ENCODE results near the gene STAT5A. TPM values are rescaled to one million over a fixed set of nuclear protein-coding genes. Genes with fewer than 3 reads are reported as not detected.

Gene STAT5A
- total RNA-seq, 1 experiment from 2014 or later = 3.4 TPM

DNA sequence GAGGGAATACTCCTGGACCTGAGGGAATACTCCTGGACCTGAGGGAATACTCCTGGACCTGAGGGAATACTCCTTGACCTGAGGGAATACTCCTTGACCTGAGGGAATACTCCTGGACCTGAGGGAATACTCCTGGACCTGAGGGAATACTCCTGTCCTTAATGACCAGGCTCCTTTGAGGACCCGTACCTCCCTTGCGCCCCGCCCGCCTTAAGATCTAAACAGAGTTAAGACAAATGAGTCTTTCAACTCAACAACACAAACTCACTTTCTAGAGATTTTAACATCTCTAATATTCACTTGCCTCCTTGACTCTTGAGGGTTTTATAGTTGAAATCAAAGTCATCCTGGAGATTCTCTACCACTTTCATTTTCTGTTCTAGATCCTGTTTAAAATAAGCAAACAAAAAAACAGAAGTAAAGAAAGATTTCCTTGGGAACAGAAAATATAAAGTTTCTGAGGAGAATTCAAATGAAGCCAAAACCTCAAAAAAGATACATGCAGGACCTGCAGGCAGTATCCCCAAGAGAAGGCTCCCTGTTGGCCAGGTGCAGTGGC lies 50.2 kb downstream of the STAT5A start:
- H3K4me2 ChIP-seq = no peak overlapping the region
- H3K4me1 ChIP-seq (replicated peaks; ENCODE audit: insufficient read depth) = peaks cover 12% of the 10 kb centered on the region
- no peaks in the 10 kb centered on the region for H3K9me2 ChIP-seq (ENCODE audit: insufficient read depth)
- H3K36me3 ChIP-seq (ENCODE audit: low read depth) = peaks cover 15% of the 10 kb centered on the region
- H3K27ac ChIP-seq = no peak overlapping the region
- intact Hi-C loops (cut with micrococcal nuclease; ENCODE audit: unreplicated experiment) = no loop called here
- no peak overlapping the region for H2AFZ ChIP-seq
- BruUV-seq (replicated peaks) = no TSS peak
- H3K79me2 ChIP-seq (ENCODE audit: low read depth) = no peaks in the 10 kb centered on the region
- H3K9me3 ChIP-seq (ENCODE audit: insufficient read depth, low read depth) = no peaks in the 10 kb centered on the region
- H3F3A ChIP-seq (ENCODE audit: insufficient read depth, low read depth) = peaks cover 10% of the 10 kb centered on the region; the same call in 1 of the 2 replicates
- H4K20me1 ChIP-seq (ENCODE audit: insufficient read depth) = no peaks in the 10 kb centered on the region
- H3K27me3 ChIP-seq (ENCODE audit: insufficient read depth, low read depth) = no peaks in the 10 kb centered on the region
- TF ChIP-seq, protein P1, sequence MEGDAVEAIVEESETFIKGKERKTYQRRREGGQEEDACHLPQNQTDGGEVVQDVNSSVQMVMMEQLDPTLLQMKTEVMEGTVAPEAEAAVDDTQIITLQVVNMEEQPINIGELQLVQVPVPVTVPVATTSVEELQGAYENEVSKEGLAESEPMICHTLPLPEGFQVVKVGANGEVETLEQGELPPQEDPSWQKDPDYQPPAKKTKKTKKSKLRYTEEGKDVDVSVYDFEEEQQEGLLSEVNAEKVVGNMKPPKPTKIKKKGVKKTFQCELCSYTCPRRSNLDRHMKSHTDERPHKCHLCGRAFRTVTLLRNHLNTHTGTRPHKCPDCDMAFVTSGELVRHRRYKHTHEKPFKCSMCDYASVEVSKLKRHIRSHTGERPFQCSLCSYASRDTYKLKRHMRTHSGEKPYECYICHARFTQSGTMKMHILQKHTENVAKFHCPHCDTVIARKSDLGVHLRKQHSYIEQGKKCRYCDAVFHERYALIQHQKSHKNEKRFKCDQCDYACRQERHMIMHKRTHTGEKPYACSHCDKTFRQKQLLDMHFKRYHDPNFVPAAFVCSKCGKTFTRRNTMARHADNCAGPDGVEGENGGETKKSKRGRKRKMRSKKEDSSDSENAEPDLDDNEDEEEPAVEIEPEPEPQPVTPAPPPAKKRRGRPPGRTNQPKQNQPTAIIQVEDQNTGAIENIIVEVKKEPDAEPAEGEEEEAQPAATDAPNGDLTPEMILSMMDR (conservative IDR thresholded peaks at IDR 0.05) = no peak
- no peak for TF ChIP-seq EZH2 (IDR thresholded peaks at IDR 0.05; ENCODE audit: low read depth)
- H3K4me3 ChIP-seq = no peak overlapping the region
- ChIA-PET POLR2A (ENCODE audit: unreplicated experiment) (no interaction called here), CTCF (no interaction called here)
- DNase-seq = no peak

DNA sequence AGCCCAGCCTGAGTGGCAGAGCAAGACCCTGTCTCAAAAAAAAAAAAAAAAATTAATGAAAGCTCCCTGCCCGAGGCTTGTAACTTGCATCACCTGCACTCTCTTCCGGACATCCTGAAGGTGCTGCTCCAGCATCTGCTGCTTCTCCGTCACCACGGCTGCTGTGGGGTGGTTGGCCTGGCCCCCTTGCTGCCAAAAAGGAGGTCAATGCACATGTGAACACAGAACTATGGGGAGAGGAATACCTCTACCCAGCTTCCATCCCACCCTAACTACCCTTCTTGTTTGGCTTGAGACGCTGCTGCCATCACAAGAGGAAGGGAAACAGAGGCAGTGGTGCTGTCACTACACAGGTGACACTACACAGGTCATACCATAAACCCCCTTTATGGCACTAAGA lies 50.9 kb downstream of the STAT5A start:
- peaks cover 12% of the 10 kb centered on the region for H3K4me1 ChIP-seq (replicated peaks; ENCODE audit: insufficient read depth)
- intact Hi-C loops (cut with micrococcal nuclease; ENCODE audit: unreplicated experiment) = no loop called here
- H3K9me2 ChIP-seq (ENCODE audit: insufficient read depth) = no peaks in the 10 kb centered on the region
- H3K4me2 ChIP-seq = no peak overlapping the region
- no peaks in the 10 kb centered on the region for H3K9me3 ChIP-seq (ENCODE audit: insufficient read depth, low read depth)
- no peak for TF ChIP-seq EZH2 (IDR thresholded peaks at IDR 0.05; ENCODE audit: low read depth)
- TF ChIP-seq, protein P1 (conservative IDR thresholded peaks at IDR 0.05) = no peak
- no peak overlapping the region for H3K4me3 ChIP-seq
- H3F3A ChIP-seq (ENCODE audit: insufficient read depth, low read depth) = peaks cover 10% of the 10 kb centered on the region; the same call in 1 of the 2 replicates
- BruUV-seq (replicated peaks) = no TSS peak
- H4K20me1 ChIP-seq (ENCODE audit: insufficient read depth) = no peaks in the 10 kb centered on the region
- H3K36me3 ChIP-seq (ENCODE audit: low read depth) = peaks cover 10% of the 10 kb centered on the region
- no peaks in the 10 kb centered on the region for H3K27me3 ChIP-seq (ENCODE audit: insufficient read depth, low read depth)
- ChIA-PET CTCF (interaction anchor here (0.6 kb wide), 1 partner anchor 1411 kb away, joined by 5 read pairs; no protein-coding TSS in a partner anchor), POLR2A (ENCODE audit: unreplicated experiment) (no interaction called here)
- H3K79me2 ChIP-seq (ENCODE audit: low read depth) = no peaks in the 10 kb centered on the region
- H3K27ac ChIP-seq = no peak overlapping the region
- no peak overlapping the region for H2AFZ ChIP-seq
- DNase-seq = no peak

DNA sequence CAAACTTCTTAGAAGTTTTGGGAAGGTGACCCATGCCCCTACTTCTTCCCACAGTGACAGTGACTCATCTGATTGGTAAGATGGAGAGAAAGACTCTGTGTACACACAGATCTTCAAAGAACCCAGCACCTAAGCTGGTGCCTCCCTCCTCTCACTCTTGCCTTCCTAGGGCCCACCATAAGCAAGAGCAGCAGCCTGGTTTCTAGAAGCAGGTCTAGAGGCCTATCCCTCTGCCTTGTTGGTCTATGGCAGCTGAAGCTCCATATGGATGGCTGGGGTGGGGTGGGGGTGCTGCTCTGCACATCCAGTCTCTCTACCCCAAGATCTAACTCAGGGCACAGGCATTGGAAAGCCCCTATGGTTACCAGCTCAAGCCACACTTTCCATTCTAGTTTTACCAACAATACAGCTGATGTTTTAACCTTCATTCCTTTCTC lies 52.4 kb downstream of the STAT5A start:
- Histone ChIP-seq H3K27me3 (ENCODE audit: insufficient read depth, low read depth) (no peaks in the 10 kb centered on the region), H3K27ac (no peak overlapping the region), H3K9me2 (ENCODE audit: insufficient read depth) (no peaks in the 10 kb centered on the region), H3F3A (ENCODE audit: insufficient read depth, low read depth) (no peaks in the 10 kb centered on the region), H3K9me3 (ENCODE audit: insufficient read depth, low read depth) (no peaks in the 10 kb centered on the region), H2AFZ (no peak overlapping the region), H3K4me2 (0 out of 2 replicates have a peak overlapping the region, but pooled peaks have one; percentile 1), H3K4me3 (no peak overlapping the region), H3K4me1 (replicated peaks; ENCODE audit: insufficient read depth) (peaks cover 12% of the 10 kb centered on the region), H3K36me3 (ENCODE audit: low read depth) (0 out of 2 replicates have a peak, but pooled peaks cover 4% of the 10 kb centered on the region), H3K79me2 (ENCODE audit: low read depth) (no peaks in the 10 kb centered on the region), H4K20me1 (ENCODE audit: insufficient read depth) (no peaks in the 10 kb centered on the region)
- TF ChIP-seq, protein P1 (conservative IDR thresholded peaks at IDR 0.05) = no peak
- BruUV-seq (replicated peaks) = no TSS peak
- DNase-seq = peak in 1 of 2 experiments; percentile 46
- POLR2A ChIA-PET (ENCODE audit: unreplicated experiment) = no interaction called here
- CTCF ChIA-PET = no interaction called here
- intact Hi-C loops (cut with micrococcal nuclease; ENCODE audit: unreplicated experiment) = no loop called here

All from PC-9 (cell line).